ENCODE data around the gene BAG3. TPM values are rescaled to one million over a fixed set of nuclear protein-coding genes. Genes with fewer than 3 reads are reported as not detected.

Gene BAG3
- total and polyA plus RNA-seq, 9 of the 15 experiments (the other 6 are each of a cell fraction or from before 2014, with no cell fraction given) = 2.6 to 27.4 (median 7.2) TPM

DNA sequence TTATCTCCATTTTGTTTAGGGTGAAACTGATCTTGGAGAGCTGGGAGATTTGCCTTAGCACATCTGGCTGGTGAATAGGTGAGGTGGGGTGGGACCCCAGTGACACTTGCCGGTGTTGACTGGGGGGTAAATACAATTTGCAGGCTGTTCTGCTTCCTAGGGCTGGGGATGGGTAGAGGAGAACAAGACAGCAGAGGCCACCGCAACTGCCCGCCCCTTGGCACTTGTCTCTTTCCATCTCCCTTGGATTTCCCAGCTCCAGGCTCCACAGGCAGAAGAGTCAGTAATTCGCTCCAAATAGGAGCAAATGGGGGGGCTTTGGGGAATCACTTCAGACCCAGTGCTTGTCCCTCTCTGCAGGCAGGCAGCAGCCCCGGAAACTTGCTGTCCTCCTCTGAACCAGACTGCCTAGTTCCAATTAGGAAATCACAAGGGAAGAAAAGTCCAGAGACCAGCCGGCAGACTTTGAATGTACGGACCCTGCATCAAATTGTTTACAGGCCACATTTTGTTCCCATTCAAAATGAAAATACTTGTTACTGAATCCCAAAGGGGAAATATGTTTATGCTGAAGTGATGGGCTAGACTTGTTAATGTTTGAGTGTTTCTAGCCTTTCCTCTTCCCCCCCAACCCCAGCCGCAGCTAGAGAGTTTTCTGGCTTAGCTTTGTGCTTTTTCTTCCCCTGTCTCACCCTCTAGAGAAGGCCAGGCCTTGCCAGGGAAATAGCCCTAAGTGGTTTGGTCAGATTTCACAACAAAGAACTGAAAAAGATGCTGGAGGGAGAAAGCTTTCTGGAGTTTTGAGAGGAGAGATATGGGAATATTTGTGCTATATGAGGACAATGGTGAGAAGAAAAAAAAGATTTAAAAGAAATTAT is 64.7 kb downstream of the BAG3 start:
- no peak for ATAC-seq
- H2AFZ ChIP-seq (ENCODE audit: low read depth, low read length) = no peak overlapping the region
- no peak for FAIRE-seq
- no peak for DNase-seq (ENCODE audit: extremely low read depth in 1 of 4, low spot score in 3 of 4)
- ChIA-PET POLR2A (no interaction called here), CTCF (ENCODE audit: low intra/inter-chr PET ratio) (no interaction called here)
- H3K9me3 ChIP-seq (replicated peaks; ENCODE audit: control insufficient read depth, insufficient read depth, low read depth, low read length) = no peaks in the 10 kb centered on the region
- no peak overlapping the region for H3K4me2 ChIP-seq (ENCODE audit: insufficient read depth, low read length)
- H3K27me3 ChIP-seq (ENCODE audit: control insufficient read depth in 2 of 2, insufficient read depth in 2 of 2, low read length in 2 of 2) = no peaks in the 10 kb centered on the region
- H3K9ac ChIP-seq (ENCODE audit: insufficient read depth in 1 of 2, low read depth in 2 of 2, low read length in 2 of 2) = no peak overlapping the region
- no peak overlapping the region for H3K4me3 ChIP-seq
- H3K79me2 ChIP-seq (ENCODE audit: control insufficient read depth, insufficient read depth, low read length) = no peaks in the 10 kb centered on the region
- TF ChIP-seq HOXB6 (CRISPR knock-in tag; IDR thresholded peaks at IDR 0.05; ENCODE audit: borderline replicate concordance) = no peak
- no peak for TF ChIP-seq ZC3H11A (IDR thresholded peaks at IDR 0.05; ENCODE audit: low read depth, low read length)
- no peak for TF ChIP-seq ZNF184 (CRISPR knock-in tag; IDR thresholded peaks at IDR 0.05)
- TF ChIP-seq FOXA3 (CRISPR knock-in tag; conservative IDR thresholded peaks at IDR 0.05 in 1 of 2, IDR thresholded peaks at IDR 0.05 in 1 of 2) = no peak
- no peak for TF ChIP-seq CREBBP (IDR thresholded peaks at IDR 0.05; ENCODE audit: low read depth, low read length)
- no peak for TF ChIP-seq GABPB2 (CRISPR knock-in tag; conservative IDR thresholded peaks at IDR 0.05)
- no peaks in the 10 kb centered on the region for H3K9me1 ChIP-seq (ENCODE audit: control insufficient read depth, insufficient read depth, low read length)
- no TSS peak for BruUV-seq (replicated peaks)
- in situ Hi-C loops (cut with MboI) (no loop called here), intact Hi-C loops (cut with micrococcal nuclease) (no loop called here)
- H4K20me1 ChIP-seq (replicated peaks; ENCODE audit: control insufficient read depth, insufficient read depth, low read length) = no peaks in the 10 kb centered on the region
- H3K36me3 ChIP-seq (ENCODE audit: control insufficient read depth, insufficient read depth, low read length) = no peaks in the 10 kb centered on the region
- H3K4me1 ChIP-seq (replicated peaks in 1 of 2; ENCODE audit: control insufficient read depth in 2 of 2, insufficient read depth in 2 of 2, low read length in 2 of 2) = no peaks in the 10 kb centered on the region
- H3K27ac ChIP-seq (ENCODE audit: extremely low read depth, low read depth, low read length) = no peak overlapping the region
- 58% methylated on average over 8 of the region's 8 CpGs for WGBS (ENCODE audit: insufficient coverage, low coverage, missing lambda C conversion rate)
